ENCODE results near the gene CCDC40.

DNA sequence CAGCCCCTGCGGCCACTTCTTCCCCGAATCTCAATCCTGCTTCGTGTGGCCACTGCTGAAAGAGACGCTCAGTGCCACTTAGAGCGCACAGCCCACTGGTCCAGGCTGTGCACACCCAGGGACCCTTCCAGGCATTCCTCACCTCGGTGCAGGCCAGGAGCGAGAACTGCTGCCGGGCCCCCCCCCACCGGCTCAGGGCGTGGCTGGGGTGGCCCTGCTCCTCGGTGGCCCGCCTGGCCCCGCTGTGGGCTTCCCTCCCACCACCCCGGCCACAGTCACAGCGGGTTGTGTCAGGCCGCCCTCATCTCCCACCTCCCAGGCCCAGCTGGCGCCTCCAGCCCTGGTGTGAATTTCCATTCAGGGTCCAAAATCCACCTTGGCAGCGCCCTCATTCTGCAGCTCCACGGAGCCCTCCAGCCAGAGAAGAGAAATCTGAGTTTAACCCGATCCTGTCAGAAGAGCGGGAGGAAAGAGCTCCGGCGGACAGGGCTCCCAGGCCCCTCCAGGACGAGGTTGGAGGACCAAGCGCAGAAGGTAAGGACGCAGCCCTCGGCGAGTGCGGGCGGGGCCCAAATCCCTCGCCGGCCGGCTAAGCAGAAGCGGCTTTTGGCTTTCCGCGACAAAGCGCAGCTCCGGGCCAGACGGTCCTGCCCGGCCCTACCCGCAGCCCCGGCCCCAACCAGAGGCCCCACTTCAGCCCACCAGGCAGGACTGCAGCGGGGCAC, 12.8 kb upstream of the CCDC40 start:
- TF ChIP-seq, protein P1, sequence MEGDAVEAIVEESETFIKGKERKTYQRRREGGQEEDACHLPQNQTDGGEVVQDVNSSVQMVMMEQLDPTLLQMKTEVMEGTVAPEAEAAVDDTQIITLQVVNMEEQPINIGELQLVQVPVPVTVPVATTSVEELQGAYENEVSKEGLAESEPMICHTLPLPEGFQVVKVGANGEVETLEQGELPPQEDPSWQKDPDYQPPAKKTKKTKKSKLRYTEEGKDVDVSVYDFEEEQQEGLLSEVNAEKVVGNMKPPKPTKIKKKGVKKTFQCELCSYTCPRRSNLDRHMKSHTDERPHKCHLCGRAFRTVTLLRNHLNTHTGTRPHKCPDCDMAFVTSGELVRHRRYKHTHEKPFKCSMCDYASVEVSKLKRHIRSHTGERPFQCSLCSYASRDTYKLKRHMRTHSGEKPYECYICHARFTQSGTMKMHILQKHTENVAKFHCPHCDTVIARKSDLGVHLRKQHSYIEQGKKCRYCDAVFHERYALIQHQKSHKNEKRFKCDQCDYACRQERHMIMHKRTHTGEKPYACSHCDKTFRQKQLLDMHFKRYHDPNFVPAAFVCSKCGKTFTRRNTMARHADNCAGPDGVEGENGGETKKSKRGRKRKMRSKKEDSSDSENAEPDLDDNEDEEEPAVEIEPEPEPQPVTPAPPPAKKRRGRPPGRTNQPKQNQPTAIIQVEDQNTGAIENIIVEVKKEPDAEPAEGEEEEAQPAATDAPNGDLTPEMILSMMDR (IDR thresholded peaks at IDR 0.05), result no peak
- TF ChIP-seq POLR2A (IDR thresholded peaks at IDR 0.05), result no peak
